ENCODE data around the gene CRK.
"Not testable (repeated sequence)": the region's sequence is repeated elsewhere in the genome, so short reads cannot be mapped to it uniquely, and the experiment has no call there.

Gene CRK

DNA sequence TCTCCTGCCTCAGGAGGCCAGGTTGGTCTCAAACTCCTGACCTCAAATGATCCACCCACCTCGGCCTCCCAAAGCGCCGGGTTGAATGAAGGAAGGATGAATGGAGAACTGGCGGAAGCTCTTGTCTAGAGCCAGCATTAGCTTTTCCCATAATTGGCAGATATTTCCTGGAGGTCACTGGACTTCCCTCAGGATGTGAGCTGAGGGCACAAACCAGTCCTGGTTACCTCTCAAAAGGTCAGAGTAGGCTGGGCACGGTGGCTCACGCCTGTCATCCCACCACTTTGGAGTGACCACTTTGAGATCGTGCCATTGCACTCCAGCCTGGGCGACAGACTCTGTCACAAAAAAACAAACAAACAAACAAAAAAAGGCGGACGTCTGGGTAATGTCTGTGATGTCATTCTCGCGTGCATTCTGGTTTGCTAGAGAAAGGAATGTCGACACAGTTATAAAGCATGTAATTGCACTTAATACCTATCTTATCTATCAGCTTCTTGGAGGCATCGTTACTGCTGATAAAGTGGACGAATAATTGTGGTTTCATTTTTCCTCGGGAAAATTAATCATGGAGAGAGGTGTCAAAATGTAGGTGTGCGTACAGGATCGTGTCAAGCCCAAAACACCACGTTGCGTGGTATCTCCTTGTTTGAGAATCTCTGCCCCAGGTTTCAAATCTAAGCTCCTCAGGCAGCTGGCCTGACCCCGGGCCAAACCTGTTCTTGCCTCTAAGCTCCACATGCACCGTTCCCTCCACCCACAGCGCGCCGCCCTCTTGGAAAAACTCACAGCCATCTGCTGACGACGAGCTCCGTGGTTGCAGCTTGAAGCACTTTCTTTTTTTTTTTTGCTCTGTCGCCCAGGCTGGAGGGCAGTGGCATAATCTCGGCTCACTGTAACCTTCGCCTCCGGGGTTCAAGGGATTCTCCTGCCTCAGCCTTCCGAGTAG lies 6.4 kb upstream of the CRK start:
- no peak for FAIRE-seq

DNA sequence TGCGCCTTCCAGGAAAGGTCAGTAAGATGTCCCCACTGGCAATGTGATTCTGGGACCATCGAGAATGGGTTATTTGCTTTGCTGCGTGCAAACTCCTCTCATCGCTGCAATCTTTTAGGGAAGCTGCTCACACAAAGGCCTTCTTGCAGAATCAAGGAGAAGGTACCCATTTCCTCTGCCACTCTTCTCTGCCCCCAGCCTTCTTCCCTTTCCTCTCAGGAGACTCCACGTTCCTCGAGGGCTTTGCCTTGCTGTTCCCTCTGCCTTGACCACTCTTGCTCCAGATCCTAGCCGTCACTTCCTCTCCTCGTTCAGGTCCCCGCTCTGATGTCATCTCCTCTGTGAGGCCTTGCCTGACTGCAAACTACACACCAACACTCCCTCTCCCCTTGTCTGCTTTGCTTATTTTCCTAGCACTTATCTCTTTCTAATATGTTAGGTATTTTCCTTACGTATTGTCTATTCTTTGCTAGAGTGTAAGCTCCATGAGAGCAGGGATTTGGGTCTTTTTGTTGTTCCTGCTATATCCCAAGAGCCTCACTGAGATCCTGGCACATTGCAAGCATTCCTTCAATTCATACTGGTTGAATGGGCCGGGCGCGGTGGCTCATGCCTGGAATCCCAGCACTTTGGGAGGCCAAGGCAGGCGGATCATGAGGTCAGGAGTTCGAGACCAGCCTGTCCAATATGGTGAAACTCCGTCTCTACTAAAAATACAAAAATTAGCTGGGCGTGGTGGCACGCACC lies 5.3 kb upstream of the CRK start:
- no peak for FAIRE-seq

DNA sequence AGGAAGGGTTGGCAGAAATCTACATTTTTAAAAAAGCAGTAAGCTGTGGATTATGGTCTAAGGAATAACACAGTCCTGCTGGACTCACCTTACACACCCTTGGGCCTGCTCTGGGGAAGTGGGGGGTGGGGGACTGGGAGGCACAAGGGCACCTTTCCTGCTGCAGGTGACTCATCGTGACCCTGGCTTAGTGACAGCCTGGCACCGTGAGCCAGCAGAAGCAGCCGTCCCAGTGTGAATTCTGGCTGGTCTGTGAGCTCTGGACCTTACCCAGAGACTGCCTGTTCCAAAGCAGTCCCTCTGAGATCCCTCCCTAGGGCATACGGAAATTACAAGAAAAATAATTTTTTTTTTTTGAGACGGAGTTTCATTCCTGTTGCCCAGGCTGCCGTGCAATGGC lies 4.2 kb upstream of the CRK start:
- FAIRE-seq = no peak

DNA sequence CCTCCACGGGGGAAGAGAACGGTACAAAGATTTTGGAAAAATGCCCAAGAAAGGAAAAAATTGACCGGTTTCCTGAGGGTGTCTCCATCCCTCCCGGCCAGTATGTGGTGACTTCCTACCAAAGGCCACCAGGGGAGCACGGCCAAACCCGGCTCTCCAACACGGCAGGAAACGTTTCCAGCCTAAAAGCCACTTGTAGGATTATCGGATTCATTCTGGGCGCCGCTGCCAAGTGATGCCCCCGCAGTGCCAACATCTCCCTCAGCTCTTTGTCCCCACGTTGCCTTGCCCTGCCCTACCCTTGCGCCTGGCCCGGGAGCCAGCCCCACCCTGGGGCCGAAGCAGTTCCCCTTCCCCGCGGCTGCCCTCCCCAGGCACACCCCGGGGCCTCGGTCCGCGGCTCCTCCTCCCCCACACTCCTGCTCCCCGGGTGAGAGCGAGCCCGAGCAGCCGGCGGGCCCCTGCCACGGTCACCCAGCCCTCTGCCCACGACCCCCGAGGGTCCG lies 688 bp downstream of the CRK start:
- no peak for FAIRE-seq

DNA sequence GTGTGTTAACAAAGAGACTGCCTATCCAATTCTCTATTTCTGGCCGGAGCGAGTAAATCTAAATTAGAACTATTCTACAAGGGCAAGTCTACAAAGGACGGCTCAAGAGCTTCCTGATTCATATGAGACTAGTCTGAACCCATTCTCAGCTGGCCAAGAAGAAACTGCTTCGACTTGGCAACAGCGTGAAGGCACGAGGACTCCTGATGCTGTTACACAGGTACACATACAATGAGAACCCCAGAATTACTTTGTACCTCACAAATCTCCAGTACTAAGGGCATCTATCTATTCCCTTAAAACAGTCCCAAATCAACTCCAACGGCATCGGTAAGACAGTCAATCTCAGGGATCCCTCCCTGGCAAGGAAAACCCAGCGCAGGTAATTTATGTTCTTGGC lies 1.5 kb downstream of the CRK start:
- no peak for FAIRE-seq

DNA sequence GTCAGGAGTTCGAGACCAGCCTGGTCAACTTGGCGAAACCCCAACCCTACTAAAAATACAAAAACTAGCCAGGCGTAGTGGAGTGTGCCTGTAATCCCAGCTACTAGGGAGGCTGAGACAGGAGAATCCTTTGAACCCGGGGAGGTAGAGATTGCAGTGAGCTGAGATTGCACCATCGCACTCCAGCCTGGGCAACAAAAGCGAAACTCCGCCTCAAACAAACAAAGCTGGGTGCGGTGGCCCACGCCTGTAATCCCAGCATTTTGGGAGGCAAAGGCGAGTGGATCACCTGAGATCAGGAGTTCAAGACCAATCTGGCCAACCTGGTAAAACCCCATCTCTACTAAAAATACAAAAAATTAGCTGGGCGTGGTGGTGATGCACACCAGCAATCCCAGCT lies 2.3 kb downstream of the CRK start:
- not testable (repeated sequence) for FAIRE-seq

DNA sequence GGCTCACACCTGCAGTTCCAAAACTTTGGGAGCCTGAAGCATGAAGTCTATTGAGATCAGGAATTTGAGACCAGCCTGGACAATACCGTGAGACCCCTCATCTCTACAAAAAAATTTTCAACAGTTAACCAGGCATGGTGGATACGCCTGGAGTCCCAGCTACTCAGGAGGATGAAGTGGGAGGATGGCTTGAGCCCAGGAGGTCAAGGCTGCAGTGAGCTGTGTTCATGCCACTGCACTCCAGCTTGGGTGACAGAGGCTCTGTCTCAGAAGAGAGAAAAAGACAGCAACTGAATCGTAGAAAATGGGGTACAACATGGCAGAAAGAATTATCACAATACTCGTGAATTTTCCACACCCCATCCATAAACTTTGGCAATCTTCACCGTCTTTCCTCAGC lies 3.2 kb downstream of the CRK start:
- no peak for FAIRE-seq

DNA sequence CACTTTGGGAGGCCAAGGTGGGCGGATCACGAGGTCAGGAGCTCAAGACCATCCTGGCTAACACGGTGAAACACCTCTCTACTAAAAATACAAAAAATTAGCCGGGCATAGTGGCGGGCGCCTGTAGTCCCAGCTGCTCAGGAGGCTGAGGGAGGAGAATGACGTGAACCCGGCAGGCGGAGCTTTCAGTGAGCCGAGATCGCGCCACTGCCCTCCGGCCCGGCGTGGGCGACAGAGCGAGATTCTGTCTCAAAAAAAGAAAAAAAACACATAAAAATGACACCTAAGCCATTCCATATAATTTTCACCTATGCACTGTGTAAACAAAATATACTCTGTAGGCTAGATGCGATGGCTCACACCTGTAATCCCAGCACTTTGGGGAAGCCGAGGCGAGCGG lies 5.8 kb downstream of the CRK start:
- not testable (repeated sequence) for FAIRE-seq

DNA sequence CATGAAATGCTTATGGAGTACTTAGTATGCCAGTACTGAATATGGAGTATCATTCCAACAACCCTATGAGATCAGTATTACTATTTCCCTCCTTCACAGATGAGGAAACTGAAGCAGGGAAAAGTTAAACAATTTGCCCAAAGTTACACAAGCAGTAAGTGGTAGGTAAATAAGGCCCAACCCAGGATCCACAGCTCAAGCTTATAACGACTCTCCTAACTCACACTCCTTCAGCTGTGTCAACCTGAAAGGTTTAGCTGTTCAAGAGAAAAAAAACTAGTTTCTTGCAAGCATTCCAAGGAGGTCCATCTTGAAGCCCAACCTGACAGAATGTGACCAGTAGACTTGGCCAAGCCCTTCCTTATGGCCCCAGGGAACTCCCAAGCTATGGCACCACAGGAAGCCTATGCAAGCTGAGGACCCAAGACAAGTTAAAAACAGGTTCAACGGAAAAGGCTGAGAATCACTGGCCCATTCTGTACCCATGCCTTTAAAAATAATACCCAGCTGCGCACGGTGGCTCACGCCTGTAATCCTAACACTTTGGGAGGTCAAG lies 6.5 kb downstream of the CRK start:
- no peak for FAIRE-seq

DNA sequence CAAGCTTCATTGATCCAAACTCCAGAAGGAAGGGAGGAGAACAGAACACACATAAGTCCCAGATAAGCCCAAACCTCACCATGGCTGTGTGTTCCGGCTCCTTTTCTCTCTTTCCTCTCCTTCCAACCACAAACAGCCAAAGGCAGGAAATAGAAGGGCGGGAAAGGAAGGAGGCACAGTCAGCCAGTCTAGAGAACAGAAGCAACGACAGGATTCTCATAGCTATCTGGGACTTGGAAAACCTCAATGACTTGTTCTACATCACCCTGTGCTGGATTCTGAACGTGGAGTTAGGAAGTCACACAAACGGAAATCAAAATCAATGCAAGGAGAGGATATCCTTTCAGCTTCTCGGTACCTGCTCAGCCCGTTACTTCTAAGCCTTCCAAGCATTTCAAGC lies 9.0 kb downstream of the CRK start:
- no peak for FAIRE-seq

DNA sequence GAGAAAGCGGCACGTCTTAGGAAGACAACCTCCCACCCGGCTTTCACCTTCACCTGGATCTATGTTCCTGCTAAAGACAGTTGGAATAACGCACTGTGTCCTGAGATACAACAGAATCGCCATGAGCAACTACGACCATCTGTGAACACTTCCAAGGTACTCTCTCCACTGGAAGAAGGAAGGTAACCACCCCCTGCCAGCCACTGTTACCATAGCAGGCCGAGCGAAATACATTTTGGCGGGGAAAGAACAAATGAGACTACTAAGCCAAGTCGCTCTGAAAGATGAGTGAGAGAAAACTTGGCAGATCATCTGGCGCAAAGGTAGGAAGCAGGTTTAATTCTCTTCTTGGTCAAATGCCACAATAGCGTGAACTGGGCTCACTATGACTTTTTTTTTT lies 9.8 kb downstream of the CRK start:
- FAIRE-seq = no peak

DNA sequence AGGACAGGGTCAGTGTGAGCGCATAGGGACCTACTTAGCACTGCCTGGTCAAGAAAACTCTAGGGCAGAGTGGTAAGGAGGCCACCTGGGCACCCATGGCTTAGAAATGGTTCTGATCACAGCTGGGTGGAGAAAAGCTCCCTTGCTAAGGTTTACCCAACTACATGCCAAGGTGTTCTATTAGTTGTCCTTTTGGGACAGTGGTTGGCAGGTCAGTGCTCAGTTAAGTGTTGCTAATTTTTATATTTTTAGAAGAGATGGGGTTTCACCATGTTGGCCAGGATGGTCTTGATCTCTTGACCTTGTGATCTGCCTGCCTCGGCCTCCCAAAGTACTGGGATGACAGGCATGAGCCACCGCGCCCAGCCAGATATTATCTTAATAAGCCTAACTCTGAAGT lies 10.3 kb downstream of the CRK start:
- FAIRE-seq = not testable (repeated sequence)

DNA sequence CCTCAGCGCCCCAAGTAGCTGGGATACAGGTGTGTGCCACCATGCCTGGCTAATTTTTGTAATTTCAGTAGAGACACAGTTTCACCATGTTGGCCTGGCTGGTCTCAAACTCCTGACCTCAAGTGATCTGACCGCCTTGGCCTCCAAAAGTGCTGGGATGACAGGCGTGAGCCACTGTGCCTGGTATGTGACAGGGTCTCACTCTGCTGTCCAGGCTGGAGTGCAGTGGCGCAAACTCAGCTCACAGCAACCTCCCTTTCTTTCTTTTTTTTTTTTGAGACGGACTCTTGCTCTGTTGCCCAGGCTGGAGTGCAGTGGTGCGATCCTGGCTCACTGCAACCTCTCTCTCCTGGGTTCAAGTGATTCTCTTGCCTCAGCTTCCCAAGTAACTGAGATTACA lies 13.3 kb downstream of the CRK start:
- FAIRE-seq = not testable (repeated sequence)

DNA sequence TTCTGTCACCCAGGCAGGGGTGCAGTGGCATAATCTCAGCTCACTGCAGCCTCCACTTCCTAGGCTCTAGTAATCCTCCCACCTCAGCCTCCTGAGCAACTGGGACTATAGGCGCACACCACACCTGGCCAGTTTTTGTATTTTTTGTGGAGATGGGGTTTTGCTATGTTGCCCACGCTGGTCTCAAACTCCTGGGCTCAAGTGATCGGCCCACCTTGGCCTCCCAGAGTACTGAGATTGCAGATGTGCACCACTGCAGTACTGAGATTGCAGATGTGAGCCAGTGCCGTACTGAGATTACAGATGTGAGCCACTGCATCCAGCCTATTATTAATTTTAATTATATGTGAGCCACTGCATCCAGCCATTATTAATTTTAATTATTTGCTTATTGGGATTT lies 13.8 kb downstream of the CRK start:
- no peak for FAIRE-seq

DNA sequence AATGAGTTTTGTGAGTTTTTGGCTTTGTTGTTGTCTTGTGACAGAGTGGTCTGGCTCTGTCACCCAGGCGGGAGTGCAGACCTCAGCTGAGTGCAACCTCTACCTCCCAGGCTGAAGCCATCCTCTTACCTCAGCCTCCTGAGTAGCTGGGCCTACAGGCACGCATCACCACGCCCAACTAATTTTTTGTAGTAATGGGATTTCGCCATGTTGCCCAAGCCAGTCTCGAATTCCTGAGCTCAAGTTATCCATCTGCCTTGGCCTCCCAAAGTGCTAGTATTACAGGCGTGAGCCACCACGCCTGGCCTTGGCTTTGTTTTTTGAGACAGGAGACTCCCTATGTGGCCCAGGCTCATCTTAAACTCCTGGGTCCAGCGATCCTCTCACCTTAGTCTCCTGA lies 15.1 kb downstream of the CRK start:
- no peak for FAIRE-seq

DNA sequence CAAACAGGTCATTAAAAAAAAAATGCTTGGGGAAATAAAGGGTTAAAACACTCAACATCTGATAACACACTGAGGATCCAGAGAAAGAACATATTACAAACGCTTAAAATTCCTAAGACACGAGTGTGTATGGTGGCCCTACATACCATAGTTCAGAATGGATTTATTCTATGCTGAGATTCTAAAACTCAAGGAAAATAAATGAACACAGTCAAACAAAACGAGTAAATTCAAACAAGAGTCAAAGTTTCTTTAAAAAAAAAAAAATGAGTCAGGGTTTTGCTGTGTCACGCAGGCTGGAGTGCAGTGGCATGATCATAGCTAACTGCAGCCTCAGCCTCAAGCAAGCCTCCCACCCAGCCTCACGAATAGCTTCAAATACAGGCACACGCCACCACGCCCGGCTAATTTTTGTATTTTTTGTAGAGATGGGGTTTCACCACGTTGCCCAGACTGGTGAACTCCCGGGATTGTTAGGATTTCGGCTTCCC lies 17.4 kb downstream of the CRK start:
- FAIRE-seq = no peak

DNA sequence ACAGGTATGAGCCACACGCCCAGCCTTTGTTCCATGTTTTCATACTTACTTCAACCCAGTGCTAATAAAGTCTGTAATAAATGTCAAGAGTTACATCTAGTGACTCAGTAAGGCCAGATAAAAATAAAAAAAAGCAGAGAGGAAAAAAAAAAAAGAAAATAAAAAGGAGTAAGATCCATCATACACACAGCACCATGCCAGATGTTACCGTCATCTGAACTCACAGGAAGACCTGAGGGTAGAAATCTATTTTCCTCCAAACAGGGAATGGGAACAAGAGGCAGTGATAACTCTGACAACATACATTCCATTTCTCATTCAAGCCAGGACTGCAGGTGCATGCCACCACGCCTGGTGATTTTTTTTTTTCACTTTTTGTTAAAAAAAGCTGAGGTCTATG lies 20.7 kb downstream of the CRK start:
- no peak for FAIRE-seq

DNA sequence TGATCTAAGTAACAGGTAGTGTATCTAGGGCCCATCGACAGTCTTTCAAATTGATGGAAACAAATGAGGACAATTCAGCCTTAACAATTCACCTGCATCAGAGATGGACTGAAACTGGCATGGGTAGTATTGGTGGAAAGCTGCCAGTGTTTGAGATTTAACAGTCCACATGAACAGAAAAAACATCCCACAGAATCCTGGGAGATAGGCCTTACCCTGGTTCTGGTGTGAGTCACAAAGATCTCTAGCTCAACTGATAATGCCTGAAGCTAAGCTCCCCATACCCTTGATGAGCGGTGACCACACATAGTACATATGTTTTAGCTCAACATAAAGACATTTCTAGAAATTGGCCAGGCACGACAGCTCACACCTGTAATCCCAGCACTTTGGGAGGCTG lies 21.9 kb downstream of the CRK start:
- no peak for FAIRE-seq

DNA sequence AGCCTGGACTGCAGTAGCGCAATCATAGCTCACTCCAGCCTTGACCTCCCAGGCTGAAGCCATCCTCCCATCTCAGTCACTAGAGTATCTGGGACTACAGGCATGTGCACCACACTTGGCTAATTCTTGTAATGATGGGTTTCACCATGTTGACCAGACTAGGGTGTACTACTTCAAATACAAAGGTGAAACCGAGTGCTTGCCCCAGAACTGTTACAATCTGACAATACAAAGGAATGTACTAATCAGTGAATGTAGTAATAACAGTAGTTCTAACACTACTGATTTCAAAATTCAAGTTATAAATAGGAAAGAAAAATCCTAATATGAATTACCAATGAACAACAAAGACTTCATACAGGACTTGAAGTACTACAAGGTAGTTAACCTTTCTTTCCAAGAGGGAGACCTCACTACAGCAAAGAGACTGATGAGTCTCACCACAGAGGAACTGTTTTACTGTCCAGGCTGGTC lies 24.4 kb downstream of the CRK start:
- FAIRE-seq = no peak

DNA sequence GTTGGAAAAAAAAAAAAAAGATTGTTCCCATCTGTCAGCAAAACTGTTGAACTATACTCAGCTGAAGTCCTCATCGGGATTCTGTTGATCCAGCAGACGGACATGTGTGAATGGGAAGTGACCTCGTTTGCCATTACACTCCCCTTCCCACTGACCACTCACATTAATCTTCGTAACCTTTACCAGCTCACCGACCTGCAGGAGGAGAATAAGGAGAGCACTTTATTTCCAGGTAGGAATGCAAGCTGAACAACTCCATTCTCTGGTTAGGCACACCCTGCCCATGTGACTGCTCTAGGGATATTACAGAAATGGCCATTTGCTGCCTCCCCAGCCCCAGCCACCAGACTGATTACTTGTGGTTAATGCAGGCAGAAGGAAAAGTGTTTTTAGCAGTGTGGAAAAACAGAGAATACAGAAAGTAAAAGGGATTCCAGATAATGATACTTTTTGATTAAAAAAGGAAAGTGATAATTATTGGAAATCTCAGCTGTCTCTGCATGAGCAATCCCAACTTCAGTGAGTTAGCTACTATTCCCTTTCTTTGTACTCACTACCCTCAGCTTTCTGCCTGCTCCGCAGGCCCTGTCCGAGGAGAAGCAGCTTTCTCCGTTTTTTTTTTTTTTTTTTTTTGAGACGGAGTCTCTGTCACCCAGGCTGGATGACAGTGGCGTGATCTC lies 32.4 kb downstream of the CRK start:
- no peak for FAIRE-seq

DNA sequence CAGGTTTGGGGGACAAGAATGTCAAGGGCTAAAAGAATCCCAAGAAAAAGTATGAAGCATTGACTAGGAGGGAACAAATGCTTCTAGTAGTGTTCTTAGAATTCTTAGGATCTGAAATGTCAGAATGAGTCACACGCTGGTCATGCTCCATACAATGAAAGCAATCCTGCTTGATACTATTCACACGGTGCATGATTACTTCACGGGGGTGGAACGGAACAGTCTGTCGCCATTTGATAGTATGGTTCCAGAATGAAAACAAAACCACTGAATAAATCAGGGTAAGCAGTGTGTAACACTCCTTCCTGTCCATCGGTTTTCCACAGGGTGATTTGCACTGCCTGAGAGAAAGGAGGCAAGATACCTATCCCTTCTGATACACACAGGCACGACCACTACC lies 33.1 kb downstream of the CRK start:
- FAIRE-seq = no peak

DNA sequence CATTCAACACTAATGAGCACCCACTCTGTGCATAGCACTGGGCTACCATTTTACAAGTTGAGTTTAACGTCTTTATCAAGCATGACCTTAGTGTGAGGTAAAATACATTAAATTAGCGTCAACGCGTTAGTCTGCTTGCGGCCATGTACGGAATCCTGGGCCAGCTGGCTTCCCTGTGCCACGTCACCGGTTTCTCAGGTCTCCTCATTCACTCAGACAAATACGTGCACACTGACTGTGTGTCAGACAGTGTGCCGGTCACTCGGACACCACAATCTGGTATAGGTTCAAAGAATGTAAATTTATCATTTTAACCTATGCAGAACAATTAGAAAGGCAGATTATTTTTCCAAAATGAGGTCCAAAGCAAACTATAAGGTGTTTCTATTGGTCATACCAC lies 34.6 kb downstream of the CRK start:
- no peak for FAIRE-seq

DNA sequence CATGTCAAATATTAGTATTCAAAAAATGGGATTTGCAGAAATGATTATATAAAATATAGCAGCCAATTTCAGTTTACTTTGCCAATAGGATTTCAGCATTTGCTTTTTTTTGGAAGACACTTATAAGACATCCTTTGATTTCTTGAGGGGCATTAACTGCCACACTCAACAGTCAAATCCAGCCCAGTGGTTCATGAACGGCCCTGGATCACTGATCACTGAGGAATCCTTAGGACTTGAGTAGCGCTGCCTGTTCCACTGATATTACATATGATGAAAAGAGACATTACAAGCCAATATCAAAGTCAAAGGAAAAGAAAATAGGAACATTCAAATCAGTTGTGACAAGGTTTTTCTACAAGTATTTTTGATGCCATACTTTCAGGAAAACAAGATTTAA lies 35.1 kb downstream of the CRK start:
- FAIRE-seq = no peak
